ENCODE results near the gene BEST2. TPM values are rescaled to one million over a fixed set of nuclear protein-coding genes. Genes with fewer than 3 reads are reported as not detected.

Gene BEST2
- total RNA-seq, 2 donors from 2014 or later = not detected

DNA sequence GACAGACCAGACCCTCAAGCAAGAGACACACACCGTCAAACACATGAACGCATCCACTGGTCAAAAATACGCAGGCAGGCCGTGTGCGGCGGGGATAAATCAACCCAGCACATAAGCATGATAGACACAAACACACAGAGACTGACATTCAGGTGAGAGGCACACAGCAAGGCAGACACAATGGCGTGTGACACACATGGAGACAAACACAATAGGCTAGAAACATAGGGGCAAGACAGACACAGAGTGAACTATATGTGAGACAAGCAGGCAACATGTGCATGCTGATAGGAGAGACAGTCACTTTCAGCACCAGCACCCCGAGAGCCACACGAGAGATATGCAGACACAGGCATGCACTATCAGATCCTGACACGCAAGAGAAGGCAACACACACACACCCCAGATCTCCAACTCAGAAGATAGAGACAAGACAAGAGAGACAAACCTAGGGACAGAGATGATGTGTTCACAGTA is 32.8 kb downstream of the BEST2 start:
- no peak for ATAC-seq (ENCODE audit: insufficient number of reproducible peaks, low FRiP score, low read depth)

GRCh38 chr19:12784871-12785430 is 33.4 kb downstream of the BEST2 start:
- Histone ChIP-seq H3K27ac (peak overlapping the region; percentile 99 to 100), H3K27me3 (replicated peaks; ENCODE audit: insufficient read depth) (no peaks in the 10 kb centered on the region), H3K36me3 (no peaks in the 10 kb centered on the region), H3K4me3 (no peak overlapping the region), H3K9me3 (no peaks in the 10 kb centered on the region), H3K4me1 (ENCODE audit: control insufficient read depth in 1 of 2, low read depth in 2 of 2) (peaks cover 53 to 76% of the 10 kb centered on the region in 2 donors)
- TF ChIP-seq, protein P1, sequence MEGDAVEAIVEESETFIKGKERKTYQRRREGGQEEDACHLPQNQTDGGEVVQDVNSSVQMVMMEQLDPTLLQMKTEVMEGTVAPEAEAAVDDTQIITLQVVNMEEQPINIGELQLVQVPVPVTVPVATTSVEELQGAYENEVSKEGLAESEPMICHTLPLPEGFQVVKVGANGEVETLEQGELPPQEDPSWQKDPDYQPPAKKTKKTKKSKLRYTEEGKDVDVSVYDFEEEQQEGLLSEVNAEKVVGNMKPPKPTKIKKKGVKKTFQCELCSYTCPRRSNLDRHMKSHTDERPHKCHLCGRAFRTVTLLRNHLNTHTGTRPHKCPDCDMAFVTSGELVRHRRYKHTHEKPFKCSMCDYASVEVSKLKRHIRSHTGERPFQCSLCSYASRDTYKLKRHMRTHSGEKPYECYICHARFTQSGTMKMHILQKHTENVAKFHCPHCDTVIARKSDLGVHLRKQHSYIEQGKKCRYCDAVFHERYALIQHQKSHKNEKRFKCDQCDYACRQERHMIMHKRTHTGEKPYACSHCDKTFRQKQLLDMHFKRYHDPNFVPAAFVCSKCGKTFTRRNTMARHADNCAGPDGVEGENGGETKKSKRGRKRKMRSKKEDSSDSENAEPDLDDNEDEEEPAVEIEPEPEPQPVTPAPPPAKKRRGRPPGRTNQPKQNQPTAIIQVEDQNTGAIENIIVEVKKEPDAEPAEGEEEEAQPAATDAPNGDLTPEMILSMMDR (IDR thresholded peaks at IDR 0.05) = no peak
- ATAC-seq (ENCODE audit: insufficient number of reproducible peaks, low FRiP score, low read depth) (no peak), DNase-seq (ENCODE audit: low spot score) (no peak)

More for the DNA sequence above, 32.8 kb downstream of the BEST2 start:
- Histone ChIP-seq H3K27me3 (replicated peaks; ENCODE audit: insufficient read depth) (no peaks in the 10 kb centered on the region), H3K4me1 (ENCODE audit: control insufficient read depth in 1 of 2, low read depth in 2 of 2) (peaks cover 54 to 81% of the 10 kb centered on the region in 2 donors), H3K27ac (peak overlapping the region; percentile 99 to 100), H3K36me3 (no peaks in the 10 kb centered on the region), H3K9me3 (no peaks in the 10 kb centered on the region), H3K4me3 (no peak overlapping the region)
- no peak for DNase-seq (ENCODE audit: low spot score)
- TF ChIP-seq, protein P1 (IDR thresholded peaks at IDR 0.05) = no peak

GRCh38 chr19:12785431-12786031 is 33.9 kb downstream of the BEST2 start:
- peak overlapping the region; percentile 99 to 100 for H3K27ac ChIP-seq
- no peaks in the 10 kb centered on the region for H3K27me3 ChIP-seq (replicated peaks; ENCODE audit: insufficient read depth)
- TF ChIP-seq, protein P1 (IDR thresholded peaks at IDR 0.05) = no peak
- peak overlapping the region; percentile 11 for H3K4me3 ChIP-seq
- no peak for DNase-seq (ENCODE audit: low spot score)
- no peak for ATAC-seq (ENCODE audit: insufficient number of reproducible peaks, low FRiP score, low read depth)
- H3K9me3 ChIP-seq = no peaks in the 10 kb centered on the region
- H3K36me3 ChIP-seq = no peaks in the 10 kb centered on the region
- peaks cover 53 to 74% of the 10 kb centered on the region in 2 donors for H3K4me1 ChIP-seq (ENCODE audit: control insufficient read depth in 1 of 2, low read depth in 2 of 2)

DNA sequence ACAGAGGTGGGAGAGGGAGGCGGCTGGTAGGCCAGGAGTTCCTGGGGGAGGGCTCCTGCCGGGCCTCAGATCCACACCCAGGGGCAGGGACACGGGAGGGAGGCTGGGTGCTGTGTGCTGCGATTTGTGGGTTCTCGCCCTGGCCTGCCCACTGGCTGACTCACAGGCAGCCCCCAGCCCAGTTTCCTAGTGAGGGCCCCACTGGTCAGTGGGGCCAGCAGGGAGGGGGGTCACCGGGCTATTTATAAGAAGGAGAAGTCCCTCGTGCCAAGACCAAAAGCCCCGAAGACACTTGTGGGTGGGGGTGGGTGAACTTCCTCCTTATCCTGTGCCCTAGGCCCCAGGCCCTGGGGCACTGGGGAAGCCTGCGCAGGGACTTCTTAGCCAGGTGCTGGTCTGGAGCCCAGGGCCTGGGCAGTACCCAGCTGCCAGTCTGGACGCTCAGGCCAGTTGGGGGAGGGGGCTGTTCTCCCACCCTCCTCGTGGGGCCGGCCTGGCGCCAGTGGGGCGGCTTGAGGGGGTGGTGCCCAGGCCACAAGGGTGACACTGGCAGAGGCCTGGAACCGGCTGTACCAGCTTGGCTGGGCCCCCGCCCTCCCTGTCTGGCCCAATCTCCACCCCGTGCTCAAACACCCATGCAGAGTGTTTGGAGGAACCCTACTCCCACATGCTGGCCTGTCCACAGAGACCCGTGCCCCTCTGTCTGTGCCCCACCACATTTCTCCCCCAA is 34.7 kb downstream of the BEST2 start:
- peaks cover 53 to 74% of the 10 kb centered on the region in 2 donors for H3K4me1 ChIP-seq (ENCODE audit: control insufficient read depth in 1 of 2, low read depth in 2 of 2)
- ATAC-seq (ENCODE audit: insufficient number of reproducible peaks, low FRiP score, low read depth) (no peak), DNase-seq (ENCODE audit: low spot score) (no peak)

More for the DNA sequence above, 34.7 kb downstream of the BEST2 start:
- H3K9me3 ChIP-seq = no peaks in the 10 kb centered on the region
- peak overlapping the region; percentile 99 to 100 for H3K27ac ChIP-seq
- TF ChIP-seq, protein P1 (IDR thresholded peaks at IDR 0.05) = no peak
- peak overlapping the region; percentile 11 for H3K4me3 ChIP-seq
- H3K36me3 ChIP-seq = no peaks in the 10 kb centered on the region
- no peaks in the 10 kb centered on the region for H3K27me3 ChIP-seq (replicated peaks; ENCODE audit: insufficient read depth)
